ENCODE results near the gene TIAM2.

The TIAM2 gene

DNA sequence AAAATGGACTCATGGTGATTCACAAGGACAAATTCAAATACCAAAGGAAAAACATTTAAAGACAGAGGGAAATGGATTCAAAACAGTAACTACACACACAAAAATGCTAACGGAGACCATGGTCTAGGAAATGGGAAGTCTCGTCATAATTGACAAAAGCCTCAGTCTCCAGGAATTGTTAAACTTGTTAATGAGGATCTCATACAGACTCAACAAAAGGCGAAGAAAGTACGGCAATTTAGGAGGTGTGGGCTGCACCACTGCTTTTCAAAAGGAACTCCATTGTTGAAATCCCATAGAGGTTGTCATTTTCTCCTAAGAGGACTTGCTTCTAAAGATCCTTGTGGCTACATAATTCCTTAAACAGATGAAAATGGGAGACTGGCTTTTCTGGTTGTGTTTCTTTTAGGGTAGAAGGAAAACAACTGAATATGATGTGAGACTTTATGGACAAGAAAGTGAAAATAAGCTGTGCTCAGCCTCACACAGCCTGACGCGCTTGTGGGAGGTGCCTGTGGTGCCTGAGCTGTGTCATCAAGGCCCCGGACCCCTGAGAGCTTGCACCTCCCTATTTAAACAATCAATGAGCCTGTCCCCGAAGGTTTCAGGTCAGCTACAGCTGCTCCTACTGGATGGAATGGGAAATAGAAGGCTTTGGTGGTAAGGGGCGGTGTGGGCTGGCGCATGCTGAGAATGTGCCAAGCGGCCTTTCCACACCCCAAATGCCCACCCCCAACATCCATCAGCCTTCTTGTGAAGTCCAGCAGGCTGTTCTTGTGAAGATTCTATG lies 266.2 kb downstream of the TIAM2 start:
- CTCF ChIA-PET, result interaction anchor here (1.1 kb wide), 1 partner anchor 27 kb away, joined by 3 read pairs; no protein-coding TSS in a partner anchor
- POLR2A ChIA-PET, result no interaction called here
- DNase-seq (ENCODE audit: extremely low spot score), result no peak
- no peak for TF ChIP-seq FOXM1 (IDR thresholded peaks at IDR 0.05; ENCODE audit: borderline replicate concordance)
- TF ChIP-seq ELF4 (IDR thresholded peaks at IDR 0.05), result no peak
- no peak for TF ChIP-seq HDGF (IDR thresholded peaks at IDR 0.05; ENCODE audit: borderline replicate concordance)
- no peak for TF ChIP-seq FOXA1 (IDR thresholded peaks at IDR 0.05)
- TF ChIP-seq ARNT (IDR thresholded peaks at IDR 0.05), result no peak
- TF ChIP-seq, protein P1, sequence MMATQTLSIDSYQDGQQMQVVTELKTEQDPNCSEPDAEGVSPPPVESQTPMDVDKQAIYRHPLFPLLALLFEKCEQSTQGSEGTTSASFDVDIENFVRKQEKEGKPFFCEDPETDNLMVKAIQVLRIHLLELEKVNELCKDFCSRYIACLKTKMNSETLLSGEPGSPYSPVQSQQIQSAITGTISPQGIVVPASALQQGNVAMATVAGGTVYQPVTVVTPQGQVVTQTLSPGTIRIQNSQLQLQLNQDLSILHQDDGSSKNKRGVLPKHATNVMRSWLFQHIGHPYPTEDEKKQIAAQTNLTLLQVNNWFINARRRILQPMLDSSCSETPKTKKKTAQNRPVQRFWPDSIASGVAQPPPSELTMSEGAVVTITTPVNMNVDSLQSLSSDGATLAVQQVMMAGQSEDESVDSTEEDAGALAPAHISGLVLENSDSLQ (IDR thresholded peaks at IDR 0.05), result no peak
- no peak for TF ChIP-seq SP1 (IDR thresholded peaks at IDR 0.05)
- no peak for TF ChIP-seq L3MBTL2 (conservative IDR thresholded peaks at IDR 0.05)
- TF ChIP-seq LEF1 (IDR thresholded peaks at IDR 0.05; ENCODE audit: borderline replicate concordance), result no peak
- no peak for TF ChIP-seq CTBP1 (IDR thresholded peaks at IDR 0.05; ENCODE audit: borderline replicate concordance)
- no peak for TF ChIP-seq NFRKB (IDR thresholded peaks at IDR 0.05)

DNA sequence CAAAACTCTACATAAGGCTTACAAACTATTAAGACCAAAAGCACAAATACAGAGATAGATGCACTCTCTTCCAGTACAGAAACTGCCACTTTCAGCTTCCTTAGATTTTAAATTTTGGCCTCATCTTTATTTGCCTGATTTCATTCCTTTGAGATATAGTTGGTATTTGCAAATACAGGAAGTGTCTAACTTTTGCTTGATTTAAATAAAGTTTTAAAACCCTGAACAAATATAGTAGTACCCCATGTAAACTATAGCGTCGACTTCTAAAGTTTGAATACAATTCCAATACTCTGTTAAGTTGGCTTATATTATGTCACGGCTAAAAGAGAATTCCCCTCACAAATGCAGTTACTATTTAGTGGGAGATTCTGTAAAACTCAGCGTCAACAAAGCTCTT lies 267.5 kb downstream of the TIAM2 start:
- CTCF ChIA-PET, result no interaction called here
- TF ChIP-seq TARDBP (IDR thresholded peaks at IDR 0.05) (no peak), HDGF (IDR thresholded peaks at IDR 0.05; ENCODE audit: borderline replicate concordance) (no peak), SUZ12 (IDR thresholded peaks at IDR 0.05) (no peak), FOXK2 (IDR thresholded peaks at IDR 0.05) (no peak), ZNF384 (IDR thresholded peaks at IDR 0.05) (no peak), BHLHE40 (IDR thresholded peaks at IDR 0.05; ENCODE audit: borderline replicate concordance) (no peak), ELF4 (IDR thresholded peaks at IDR 0.05) (no peak), SP1 (IDR thresholded peaks at IDR 0.05) (no peak), NFRKB (IDR thresholded peaks at IDR 0.05) (no peak), CTBP1 (IDR thresholded peaks at IDR 0.05; ENCODE audit: borderline replicate concordance) (no peak), L3MBTL2 (conservative IDR thresholded peaks at IDR 0.05) (no peak), LEF1 (IDR thresholded peaks at IDR 0.05; ENCODE audit: borderline replicate concordance) (no peak), FOXA1 (IDR thresholded peaks at IDR 0.05) (no peak), ARNT (IDR thresholded peaks at IDR 0.05) (no peak), FOXM1 (IDR thresholded peaks at IDR 0.05; ENCODE audit: borderline replicate concordance) (no peak)
- TF ChIP-seq, protein P1 (IDR thresholded peaks at IDR 0.05), result no peak
- POLR2A ChIA-PET, result no interaction called here
- DNase-seq (ENCODE audit: extremely low spot score), result no peak

DNA sequence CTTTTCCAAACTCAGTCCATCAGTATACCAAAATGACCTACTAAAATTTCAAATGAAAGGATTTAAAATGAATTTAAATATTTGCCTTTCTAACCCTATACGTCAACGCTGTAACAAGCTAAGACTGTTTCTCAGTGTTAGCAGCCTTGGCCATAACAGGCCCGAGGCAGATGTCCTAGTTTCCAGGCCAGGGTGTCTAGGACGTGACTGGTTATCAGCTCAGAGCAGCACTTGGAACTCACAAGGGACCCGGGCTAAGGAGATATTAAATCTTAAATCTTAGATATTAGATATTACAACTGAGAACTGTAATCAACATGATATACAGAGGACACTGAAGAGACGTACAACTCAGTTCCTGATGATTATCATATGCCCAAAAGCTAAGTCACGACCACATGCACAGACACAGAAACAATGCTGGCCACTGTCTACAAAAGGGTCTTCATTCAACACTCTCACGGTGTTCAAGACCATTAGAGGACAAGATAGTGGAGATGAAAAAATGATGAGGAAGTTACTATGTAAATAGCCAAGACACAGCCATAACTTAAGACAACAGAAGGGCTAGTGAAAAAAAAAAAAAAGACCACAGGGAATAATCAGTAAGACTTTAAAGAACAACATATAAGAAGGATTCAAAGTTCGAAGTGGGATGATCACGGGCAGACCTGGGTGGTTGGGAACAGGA lies 268.4 kb downstream of the TIAM2 start, which contains the start of gene CLDN20:
Gene CLDN20 (plus strand): TSS at position 641 of the 691 bp plus-strand sequence. CDS start 11,707 bp downstream, outside the sequence.
- CTCF ChIA-PET, result no interaction called here
- TF ChIP-seq, protein P1 (IDR thresholded peaks at IDR 0.05), result no peak
- no peak for TF ChIP-seq HDGF (IDR thresholded peaks at IDR 0.05; ENCODE audit: borderline replicate concordance)
- no peak for TF ChIP-seq ZNF384 (IDR thresholded peaks at IDR 0.05)
- no peak for TF ChIP-seq LEF1 (IDR thresholded peaks at IDR 0.05; ENCODE audit: borderline replicate concordance)
- no peak for TF ChIP-seq FOXK2 (IDR thresholded peaks at IDR 0.05)
- no peak for TF ChIP-seq ARNT (IDR thresholded peaks at IDR 0.05)
- TF ChIP-seq L3MBTL2 (conservative IDR thresholded peaks at IDR 0.05), result no peak
- no peak for TF ChIP-seq TARDBP (IDR thresholded peaks at IDR 0.05)
- no peak for TF ChIP-seq BHLHE40 (IDR thresholded peaks at IDR 0.05; ENCODE audit: borderline replicate concordance)
- POLR2A ChIA-PET, result no interaction called here
- no peak for DNase-seq (ENCODE audit: extremely low spot score)

DNA sequence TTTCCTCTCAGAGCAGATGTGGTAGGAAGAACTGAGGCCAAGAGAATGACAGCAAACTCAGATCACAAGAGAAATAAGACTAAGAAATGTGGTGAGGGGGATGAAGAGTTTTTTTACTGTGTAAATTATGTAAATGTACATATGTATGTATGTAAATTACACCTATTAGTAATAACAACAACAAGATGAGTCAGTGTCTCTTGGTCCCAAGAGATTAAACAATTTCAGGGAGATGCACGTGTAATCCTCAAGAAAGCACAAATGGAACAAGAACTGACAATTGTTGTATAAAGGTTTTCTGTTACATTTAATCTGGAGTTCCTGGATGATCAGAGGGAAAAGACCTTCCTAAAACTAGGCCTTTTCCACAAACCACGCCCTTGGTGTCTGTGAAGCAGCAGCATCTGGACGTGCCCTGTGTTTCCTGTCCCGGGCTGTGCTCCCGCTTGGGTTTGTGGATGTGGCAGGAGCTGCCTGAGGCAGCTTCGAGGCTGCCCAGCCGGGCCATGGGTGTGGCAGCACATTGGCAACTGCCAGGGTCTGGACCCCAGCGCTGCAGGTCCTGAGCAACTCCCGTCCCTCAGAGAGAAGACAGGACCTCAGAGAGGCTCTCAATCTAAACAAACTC lies 269.7 kb downstream of the TIAM2 start:
- ChIA-PET POLR2A (no interaction called here), CTCF (no interaction called here)

More for the DNA sequence above, 269.7 kb downstream of the TIAM2 start:
- DNase-seq (ENCODE audit: extremely low spot score), result no peak
- TF ChIP-seq HDGF (IDR thresholded peaks at IDR 0.05; ENCODE audit: borderline replicate concordance) (no peak), FOXK2 (IDR thresholded peaks at IDR 0.05) (no peak), FOXA1 (IDR thresholded peaks at IDR 0.05) (no peak), TARDBP (IDR thresholded peaks at IDR 0.05) (no peak), ZNF384 (IDR thresholded peaks at IDR 0.05) (no peak), SUZ12 (IDR thresholded peaks at IDR 0.05) (no peak), CTBP1 (IDR thresholded peaks at IDR 0.05; ENCODE audit: borderline replicate concordance) (no peak), BHLHE40 (IDR thresholded peaks at IDR 0.05; ENCODE audit: borderline replicate concordance) (no peak), ARNT (IDR thresholded peaks at IDR 0.05) (no peak), LEF1 (IDR thresholded peaks at IDR 0.05; ENCODE audit: borderline replicate concordance) (no peak), ELF4 (IDR thresholded peaks at IDR 0.05) (no peak), FOXM1 (IDR thresholded peaks at IDR 0.05; ENCODE audit: borderline replicate concordance) (no peak), L3MBTL2 (conservative IDR thresholded peaks at IDR 0.05) (no peak), SP1 (IDR thresholded peaks at IDR 0.05) (no peak), NFRKB (IDR thresholded peaks at IDR 0.05) (no peak)
- TF ChIP-seq, protein P1 (IDR thresholded peaks at IDR 0.05), result no peak

Data from HEK293T (cell line).